Measurements from ENCODE around the gene TNPO1.
"Not testable (repeated sequence)": the region's sequence is repeated elsewhere in the genome, so short reads cannot be mapped to it uniquely, and the experiment has no call there.

TNPO1 gene

GRCh38 chr5:72816284-72817075, at the start of gene TNPO1:
Gene TNPO1, plus strand, starts transcription at chr5:72816661. Its CDS starts 77 bp downstream, at chr5:72816738.
- DNase-seq (ENCODE audit: low spot score) = peak; percentile 94

GRCh38 chr5:72767289-72768010, 49.0 kb upstream of the TNPO1 start:
- DNase-seq (ENCODE audit: low spot score) = peak; percentile 48

- DNase-seq (ENCODE audit: low spot score) = peak; percentile 14
Observed at GRCh38 chr5:72770266-72770665, 46.2 kb upstream of the TNPO1 start.

- DNase-seq (ENCODE audit: low spot score) = no peak
Observed at GRCh38 chr5:72776684-72777083, 39.8 kb upstream of the TNPO1 start.

- DNase-seq (ENCODE audit: low spot score) = no peak
Observed at GRCh38 chr5:72779520-72779919, 36.9 kb upstream of the TNPO1 start.

GRCh38 chr5:72783354-72783753, 33.1 kb upstream of the TNPO1 start:
- DNase-seq (ENCODE audit: low spot score) = no peak

- no peak for DNase-seq (ENCODE audit: low spot score)
Observed at GRCh38 chr5:72784129-72784528, 32.3 kb upstream of the TNPO1 start.

- peak; percentile 52 for DNase-seq (ENCODE audit: low spot score)
Observed at GRCh38 chr5:72785801-72786200, 30.7 kb upstream of the TNPO1 start.

- no peak for DNase-seq (ENCODE audit: low spot score)
Observed at GRCh38 chr5:72786676-72787075, 29.8 kb upstream of the TNPO1 start.

GRCh38 chr5:72788866-72789505, 27.5 kb upstream of the TNPO1 start:
- peak; percentile 73 for DNase-seq (ENCODE audit: low spot score)

GRCh38 chr5:72790186-72790585, 26.3 kb upstream of the TNPO1 start:
- DNase-seq (ENCODE audit: low spot score) = no peak

- DNase-seq (ENCODE audit: low spot score) = not testable (repeated sequence)
Observed at GRCh38 chr5:72792662-72793061, 23.8 kb upstream of the TNPO1 start.

GRCh38 chr5:72796001-72796400, 20.5 kb upstream of the TNPO1 start:
- DNase-seq (ENCODE audit: low spot score) = no peak

GRCh38 chr5:72799721-72800120, 16.7 kb upstream of the TNPO1 start:
- no peak for DNase-seq (ENCODE audit: low spot score)

GRCh38 chr5:72808637-72809036, 7.8 kb upstream of the TNPO1 start:
- DNase-seq (ENCODE audit: low spot score) = not testable (repeated sequence)

- no peak for DNase-seq (ENCODE audit: low spot score)
Observed at GRCh38 chr5:72811849-72812248, 4.6 kb upstream of the TNPO1 start.

GRCh38 chr5:72812488-72812887, 4.0 kb upstream of the TNPO1 start:
- no peak for DNase-seq (ENCODE audit: low spot score)

- no peak for DNase-seq (ENCODE audit: low spot score)
Observed at GRCh38 chr5:72814104-72814503, 2.4 kb upstream of the TNPO1 start.

- no peak for DNase-seq (ENCODE audit: low spot score)
Observed at GRCh38 chr5:72814864-72815263, 1.6 kb upstream of the TNPO1 start.

- peak; percentile 27 for DNase-seq (ENCODE audit: low spot score)
Observed at GRCh38 chr5:72815580-72816283, 729 bp upstream of the TNPO1 start.

- DNase-seq (ENCODE audit: low spot score) = peak; percentile 58
Observed at GRCh38 chr5:72817076-72817481, 618 bp downstream of the TNPO1 start.

- no peak for DNase-seq (ENCODE audit: low spot score)
Observed at GRCh38 chr5:72817671-72818266, 1.3 kb downstream of the TNPO1 start.
